GM18909 (cell line): Measurements from ENCODE around the gene ARHGAP22.

ENCODE experiments used
- ATAC-seq: cut with Tn5 transposase; IDR thresholded peaks from one replicate; pipeline ENCODE4 v1.9.1; 2021; ENCODE audit warnings: mild to moderate bottlenecking; ENCODE audit not compliant: unreplicated experiment, poor library complexity

Gene ARHGAP22

DNA sequence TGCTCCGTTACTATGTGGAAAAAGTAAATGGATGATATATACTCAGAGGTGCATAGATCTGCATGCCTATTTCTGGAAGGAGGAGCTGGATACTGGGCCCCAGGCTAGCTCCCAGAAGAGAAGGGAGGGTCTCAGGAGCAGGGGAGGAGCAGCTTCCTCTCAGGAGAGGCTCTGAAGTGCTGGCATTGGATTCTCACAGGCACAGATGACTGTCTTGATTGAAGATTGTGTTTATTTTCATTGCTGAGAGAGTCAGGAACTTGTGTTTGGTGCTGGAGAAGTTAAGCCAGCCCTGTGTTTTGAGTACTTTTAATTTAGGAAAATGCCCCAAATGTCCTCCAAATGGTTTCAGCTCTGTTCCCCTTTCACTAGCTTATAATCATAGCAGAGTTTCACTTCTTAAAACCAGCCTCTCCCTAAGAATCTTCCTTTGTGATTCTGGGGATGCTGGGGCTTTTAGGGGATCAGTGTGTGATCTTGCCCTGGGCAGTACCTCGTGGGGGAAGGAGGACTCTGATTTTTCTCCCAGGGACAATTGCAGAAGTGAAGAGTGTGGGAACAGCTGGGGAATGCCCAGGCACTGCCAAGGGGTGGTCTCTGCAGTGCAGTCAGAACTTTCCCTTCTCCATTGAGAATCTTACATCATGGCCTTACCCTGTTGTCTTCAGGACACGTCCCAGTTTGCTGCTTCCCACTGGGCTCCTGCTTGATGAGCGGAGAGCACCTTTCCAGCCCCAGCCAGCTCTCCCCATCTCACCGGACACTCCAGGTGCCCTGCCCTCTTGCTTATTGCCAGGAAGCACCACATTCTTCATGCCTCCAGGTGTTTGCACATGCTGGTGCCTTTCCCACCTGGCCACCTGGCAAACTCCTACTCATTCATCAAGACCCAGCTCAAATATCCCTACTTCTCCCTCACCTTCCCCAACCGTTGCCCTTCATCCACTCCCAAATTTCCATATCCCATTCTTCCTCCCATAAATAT lies 102.8 kb downstream of the ARHGAP22 start:
- no peak for ATAC-seq

DNA sequence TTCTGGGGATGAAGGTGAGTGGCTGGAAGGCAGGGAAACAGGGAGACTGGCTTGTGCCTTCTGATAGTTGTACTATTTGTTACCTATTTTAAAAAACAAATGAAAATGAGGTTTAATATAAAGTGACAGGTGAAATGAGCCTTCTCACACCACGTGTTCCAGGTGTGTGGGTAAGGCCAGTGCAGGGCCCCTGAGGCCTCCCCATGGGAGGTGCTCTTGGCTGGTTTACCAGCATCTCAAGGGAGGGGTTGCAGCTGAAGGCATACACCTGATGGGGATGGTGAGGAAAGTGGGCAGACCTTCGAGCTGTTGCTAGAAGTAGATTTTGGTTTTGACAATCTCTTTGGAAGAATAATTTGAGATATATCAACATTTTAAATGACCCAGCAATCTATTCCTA lies 103.6 kb downstream of the ARHGAP22 start:
- no peak for ATAC-seq

DNA sequence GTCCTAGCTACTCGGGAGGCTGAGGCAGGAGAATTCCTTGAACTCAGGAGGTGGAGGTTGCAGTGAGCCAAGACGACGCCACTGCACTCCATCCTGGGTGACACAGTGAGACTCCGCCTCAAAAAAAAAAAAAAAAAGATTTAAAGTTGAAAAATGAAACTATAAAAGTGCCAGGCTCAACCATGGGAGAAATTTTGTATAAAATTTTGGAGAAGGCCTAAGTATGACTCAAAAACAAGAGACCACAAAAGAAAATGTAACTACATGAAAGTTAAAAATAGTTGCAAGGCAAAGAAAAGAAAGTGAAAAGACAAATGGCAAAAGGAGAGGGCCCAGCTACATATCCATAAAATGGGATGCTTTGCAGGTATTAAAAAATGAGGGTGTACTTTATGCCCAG lies 104.1 kb downstream of the ARHGAP22 start:
- ATAC-seq, result no peak

DNA sequence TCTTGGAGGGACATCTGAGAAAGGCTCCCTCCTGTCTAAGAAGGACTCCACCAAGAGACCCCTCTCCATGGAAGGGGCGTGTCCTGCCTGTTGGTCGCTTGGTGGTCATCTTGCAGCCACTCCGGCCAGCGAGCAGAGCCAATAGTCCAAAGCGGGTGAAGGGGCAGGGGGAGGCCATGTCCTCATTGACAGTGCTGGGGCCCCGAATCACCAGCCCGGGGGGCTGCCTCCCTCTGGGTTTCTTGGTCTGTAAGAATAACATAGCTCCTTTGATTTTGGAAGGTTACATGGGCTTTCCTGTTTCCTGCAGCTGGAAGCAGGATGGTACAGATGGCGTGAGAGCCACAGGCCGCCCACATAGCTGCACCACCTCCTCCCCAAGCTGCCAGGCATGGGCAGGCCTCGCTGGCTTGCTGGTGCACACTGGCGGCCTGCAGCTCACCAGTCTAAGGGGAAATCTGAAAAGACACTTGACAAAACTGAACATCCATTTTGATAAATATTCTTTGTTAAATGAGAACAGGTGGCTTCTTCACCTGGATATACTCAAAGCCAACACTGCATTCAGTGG lies 105.8 kb downstream of the ARHGAP22 start:
- ATAC-seq, result no peak

DNA sequence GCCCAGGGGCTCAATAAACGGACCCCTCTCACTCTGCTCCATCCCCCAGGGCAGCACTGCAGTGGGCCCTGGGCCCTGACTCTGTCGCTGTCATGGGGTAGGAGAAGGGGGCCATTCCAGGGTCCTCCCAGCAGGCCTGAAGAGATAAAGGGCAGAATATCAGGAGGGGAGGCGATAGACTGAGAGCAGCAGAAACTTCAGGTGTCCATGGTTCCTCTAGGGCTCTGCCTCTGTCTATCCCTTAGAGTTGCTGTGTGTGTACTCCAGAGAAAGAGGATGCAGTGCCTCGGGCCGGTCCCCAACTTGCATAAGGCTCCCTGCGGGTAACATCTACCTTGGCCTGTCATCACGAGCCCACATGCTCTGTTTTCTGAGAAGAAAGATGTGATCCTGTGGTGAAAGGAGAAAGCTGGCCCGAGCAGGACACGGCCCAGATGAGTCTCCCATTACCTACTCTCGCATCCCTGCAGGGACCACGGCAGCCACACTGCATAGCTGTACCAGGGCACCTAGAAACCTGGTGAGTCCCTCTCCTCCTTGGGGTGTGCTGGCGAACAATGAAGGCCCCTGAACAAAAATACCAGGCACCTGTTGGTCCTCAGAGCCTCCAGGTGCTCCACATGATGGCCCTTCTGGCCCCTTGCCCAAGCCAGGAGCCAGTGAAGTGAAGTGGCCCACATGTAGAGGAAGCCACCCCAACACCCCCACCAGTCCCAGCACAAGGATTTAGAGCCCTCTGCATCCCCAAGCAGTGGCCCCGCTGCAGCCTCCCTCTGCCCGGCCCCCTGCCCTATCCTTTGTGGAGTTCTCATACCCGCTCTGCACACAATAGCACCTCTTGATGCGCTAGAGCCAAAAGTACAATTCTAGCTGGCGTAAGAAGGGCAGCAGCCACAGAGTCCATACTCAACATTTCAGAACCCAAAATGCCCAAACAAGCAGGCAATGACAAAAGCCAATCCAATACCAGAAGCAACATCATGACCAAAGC lies 106.8 kb downstream of the ARHGAP22 start:
- no peak for ATAC-seq

DNA sequence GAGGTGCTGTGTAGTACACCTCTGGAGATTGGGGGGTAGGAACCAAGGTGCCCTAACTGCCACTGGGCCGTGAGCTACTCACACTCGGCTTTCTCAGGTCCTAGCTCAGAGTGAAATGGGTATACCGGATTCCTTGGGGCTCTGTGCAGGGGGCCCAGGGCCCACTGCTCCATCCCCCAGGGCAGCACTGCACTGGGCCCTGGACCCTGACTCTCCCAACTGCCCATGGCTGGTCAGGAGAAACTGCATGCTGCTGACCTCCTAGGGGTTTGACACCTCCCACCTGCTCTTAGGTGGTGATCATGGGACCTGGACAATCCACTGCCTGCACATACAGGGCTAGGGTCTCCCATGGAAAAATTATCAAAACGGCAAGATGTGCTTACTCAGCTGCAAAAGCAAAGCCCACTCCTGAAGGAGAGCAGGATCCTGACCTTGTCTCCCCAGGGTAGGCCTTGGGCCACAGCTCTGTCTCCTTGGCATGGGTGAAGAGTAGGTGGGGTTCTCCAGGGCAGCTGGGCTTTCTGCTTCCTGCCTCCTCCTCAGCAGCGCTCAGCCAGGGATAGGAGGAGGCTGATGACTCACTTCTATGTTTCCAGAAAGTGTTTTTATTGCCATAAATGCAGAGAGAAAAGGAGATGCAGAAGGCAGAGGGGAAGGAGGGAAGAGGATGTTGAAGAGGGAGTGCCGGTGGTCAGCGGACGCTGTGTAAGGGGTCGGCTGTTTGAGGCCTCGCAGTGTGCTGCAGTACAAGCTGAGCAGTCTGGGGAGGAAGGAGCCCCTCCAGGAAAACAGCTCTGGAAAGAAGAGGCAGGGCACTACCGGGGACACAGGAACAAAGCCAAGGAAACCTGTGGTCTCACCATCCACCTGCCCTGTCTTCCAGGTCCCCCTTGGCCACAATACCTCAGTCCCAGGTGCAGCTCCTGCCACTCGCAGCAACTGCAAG lies 107.8 kb downstream of the ARHGAP22 start:
- no peak for ATAC-seq

DNA sequence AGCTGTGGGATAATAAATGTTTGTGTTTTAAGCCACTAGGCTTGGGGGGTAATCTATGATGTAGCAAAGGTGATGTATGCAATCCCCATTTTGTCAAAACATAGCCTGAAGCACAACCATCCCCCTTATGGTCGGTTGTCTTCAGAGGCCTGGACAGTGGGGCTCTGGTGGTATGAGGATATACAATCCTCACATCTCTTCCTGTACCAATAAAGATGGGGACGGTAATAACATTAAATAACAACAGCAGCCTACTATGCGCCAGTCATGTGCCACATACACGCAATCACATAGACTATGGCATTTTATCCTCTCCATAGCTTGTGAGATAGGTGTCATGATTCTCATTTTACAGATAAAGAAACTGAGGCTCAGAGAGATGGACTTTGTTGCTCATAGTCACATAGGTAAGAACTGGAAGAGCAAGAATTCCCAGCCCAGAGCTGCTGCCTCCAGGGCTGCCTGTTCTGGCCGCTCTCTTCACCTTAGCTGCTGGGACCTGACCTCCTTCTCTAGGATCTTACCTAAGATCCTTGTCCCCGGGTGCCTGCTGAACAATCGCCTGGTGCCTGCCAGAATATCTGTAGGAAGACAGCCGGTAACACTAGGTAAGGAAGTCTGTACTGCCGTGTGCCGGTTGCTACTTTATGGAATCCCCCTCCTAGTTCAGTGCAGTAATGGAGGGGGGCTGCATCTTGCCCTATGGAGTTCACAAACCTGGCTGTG lies 108.6 kb downstream of the ARHGAP22 start:
- no peak for ATAC-seq

DNA sequence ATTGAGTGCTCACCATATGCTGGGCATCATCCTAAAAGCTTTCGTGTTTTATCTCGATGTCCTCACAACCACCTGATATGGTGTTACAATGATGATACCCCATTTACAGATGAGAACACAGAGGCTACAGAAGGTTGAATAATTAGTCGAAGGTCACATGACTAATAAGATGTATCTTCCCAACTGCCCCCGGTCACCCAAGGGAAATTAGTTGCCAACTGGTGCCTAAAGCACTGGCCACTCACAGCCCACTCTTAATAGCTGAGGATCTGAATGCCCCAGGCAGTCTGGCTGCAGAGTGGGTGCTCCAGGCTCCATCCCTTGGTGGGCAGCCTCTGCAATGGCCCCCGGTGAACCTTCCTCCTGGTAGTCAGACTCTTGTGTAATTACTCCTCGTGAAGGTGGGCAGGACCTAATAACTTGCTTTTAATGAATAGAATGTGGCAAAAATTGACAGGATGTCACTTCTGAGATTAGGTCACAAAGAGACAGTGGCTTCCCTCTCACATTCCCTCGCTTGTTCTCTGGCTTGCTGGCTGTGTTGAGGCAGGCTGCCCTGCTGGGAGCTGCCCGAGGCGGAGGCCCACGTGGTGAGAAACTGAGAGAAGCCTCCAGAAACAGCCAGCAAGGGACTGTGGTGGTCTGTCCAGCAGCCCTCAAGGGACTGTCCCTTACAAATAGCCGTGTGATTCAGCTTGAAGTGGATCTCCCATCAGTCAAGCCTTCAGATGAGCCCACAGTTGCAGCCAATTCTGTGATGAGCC lies 109.4 kb downstream of the ARHGAP22 start:
- ATAC-seq, result no peak

DNA sequence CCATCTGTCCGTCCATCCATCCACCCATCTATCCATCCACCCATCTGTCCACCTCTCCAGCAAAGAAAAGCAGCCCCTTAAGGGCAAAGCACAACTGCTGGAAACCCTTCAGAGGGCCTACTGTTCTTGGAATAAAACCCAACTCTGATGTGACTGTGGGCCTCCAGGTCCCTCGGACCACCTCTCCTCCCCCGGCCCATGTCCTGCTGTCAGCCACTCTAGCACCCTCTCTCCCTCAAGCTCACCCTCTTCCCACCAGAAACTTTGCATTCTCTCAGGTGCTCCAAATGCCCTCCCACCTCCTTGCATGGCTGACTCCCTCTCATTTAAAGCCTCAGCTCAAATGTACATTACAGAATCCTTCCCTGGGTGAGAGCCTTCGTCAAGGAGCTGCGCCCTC lies 110.3 kb downstream of the ARHGAP22 start:
- ATAC-seq, result no peak

DNA sequence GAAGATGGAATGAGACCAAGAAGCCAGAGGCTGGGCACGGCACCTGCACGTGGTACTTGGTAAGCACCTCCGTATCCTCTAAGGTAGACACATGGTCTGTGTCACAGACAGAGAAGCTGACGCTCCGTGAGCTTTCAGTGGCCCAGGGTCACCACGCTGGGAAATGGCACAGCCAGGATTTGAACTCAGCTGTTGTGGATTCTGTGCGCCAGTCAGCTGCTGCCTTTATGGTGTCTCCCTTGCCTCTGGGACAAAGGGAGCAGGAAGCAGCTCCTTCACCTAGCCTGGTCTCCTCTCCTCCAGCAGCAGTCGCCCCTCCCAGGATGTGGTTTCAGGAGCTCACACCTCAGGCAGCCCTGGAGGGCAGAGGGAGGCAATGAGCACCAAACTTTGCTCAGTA lies 110.8 kb downstream of the ARHGAP22 start:
- no peak for ATAC-seq

DNA sequence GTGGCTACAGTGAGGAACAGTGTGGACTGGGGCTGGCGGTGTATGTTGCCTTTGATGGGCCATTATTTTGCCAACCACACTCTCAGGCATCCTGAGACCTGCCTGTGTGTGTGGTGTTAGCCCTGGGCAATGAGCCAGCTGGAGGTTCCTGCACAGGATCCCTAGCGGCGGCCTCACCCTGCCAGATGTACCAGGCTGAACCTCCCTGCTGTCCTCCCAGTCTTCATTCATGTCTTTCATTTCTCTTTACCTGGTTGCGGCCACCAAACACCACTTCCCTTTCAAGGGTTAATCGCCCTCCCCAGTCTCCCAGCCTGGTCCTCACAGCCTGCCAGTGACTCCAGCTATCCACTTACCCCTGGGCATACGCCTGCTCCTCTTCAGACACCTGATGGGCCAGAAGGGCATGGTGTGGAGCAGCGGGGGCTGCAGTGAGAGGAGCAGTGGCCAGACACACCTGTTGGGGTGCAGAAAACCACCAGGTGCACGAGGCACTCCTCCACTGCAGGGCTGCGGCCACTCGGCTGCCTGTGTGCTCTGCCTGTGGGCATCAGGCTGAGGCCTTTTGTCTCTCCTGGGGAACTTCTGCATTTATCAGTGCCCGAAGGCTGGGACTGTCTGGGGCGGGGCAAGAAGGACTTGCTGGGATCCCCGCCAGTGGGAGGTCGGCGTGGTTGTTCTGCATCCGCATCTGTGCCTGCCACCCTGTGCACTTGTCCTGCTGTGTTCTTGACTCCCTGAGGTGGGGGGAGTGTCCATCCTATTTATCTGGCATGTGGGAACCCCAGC lies 111.6 kb downstream of the ARHGAP22 start:
- no peak for ATAC-seq

DNA sequence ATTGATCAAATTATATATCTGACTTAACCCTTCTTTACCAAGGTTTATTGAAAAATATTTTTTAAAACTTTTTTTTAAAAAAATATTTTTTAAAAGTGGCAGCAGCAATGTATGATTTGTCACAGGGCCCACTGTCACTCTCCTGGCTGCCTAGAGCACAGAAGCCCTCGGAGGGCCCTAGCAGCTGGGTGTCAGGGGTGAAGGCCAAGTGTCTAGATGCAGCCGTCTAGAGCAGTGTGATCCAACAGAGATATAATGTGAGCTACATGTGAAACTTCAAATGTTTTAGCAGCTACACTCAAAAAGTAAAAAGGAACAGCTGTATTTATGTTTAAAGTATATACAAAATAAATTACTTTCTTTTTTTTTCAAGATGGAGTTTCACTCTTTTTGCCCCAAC lies 112.7 kb downstream of the ARHGAP22 start:
- ATAC-seq, result no peak

DNA sequence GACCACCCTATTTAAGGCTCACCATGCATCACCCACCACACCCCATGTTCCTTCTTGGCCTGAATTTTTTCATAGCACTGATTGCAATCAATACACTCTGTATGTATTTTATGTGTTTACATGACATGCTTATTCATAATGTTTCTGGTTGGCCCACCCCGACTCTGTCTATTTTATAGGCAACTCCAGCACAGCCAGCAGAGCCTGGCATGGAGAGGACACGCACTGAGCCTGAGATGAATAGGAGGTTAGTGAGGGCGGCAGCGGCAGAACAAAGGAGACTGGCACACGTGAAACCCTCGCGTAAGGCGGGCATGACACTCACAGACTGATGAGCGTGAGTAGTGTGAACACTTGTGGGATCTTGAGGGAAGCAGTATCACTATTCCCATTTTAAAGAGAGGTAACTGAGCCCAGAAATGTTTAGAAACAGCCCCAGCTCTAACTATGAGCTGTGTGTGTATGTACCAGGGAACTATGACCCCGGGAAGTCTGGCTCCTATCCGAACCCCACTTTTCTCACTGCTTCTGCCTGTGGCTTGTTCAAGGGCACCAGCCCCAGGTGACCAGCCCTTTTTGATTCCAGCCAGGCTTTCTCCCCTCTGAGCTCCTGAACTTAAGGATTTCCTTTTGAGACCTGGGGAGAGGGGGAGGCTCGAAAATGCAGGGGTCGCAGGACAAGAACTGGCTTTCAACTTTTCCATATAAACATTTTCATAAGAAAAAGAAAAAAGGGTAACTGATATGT lies 113.3 kb downstream of the ARHGAP22 start:
- no peak for ATAC-seq

DNA sequence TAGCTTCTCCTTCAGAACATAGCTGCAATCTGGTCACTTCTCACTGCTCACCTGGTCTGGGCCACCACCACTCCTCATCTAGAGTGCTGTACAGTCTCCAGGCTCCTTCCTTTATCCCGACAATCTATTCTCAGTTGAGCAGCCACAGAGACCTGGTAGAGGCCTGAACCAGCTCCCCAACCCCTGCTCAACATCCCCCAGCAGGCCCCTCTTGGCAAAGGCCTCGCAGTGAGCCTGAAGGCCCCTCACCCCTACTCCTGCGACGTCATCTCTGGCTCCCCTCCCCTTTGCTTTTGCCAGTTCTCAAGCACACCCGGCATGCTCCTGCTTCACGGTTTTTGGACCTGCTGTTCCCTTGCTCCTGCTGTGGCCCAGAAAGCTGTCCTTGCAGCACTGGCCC lies 113.9 kb downstream of the ARHGAP22 start:
- no peak for ATAC-seq

DNA sequence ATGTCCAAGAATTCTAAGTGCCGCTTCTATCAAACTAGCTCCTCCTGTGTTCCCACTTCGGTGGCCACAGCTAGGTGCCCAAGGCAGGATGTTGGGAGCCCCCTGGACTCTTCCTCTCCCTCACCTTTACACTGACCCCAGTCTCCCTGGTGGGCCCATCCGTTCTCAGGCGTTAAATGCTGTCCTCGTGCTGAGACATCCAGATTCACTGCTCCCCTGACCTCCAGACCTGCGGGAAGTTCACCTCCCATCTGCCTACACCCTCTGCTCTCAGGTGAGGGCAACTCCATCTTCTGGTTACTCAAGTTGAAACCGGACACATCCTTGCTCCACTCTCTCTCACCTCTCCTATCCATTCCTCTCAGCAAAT lies 114.3 kb downstream of the ARHGAP22 start:
- ATAC-seq, result no peak

DNA sequence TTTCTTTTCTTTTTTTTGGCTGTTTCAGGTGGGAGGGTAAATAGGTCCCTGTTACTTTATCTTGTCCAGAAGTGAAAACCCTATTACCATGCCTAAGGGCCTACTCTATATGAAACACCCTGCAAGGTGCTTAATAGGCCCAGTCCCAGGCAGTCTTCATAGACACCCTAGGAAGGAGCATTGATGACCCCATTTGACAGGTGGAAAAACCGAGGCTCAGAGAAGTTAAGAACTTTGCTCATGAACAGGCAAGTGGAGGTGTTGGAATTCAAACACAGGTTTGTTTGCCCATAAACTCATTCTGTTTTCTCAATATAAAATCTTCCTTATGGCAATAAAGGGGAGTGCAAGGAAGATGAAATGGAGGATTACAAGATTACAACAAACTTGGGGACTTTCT lies 115.8 kb downstream of the ARHGAP22 start:
- no peak for ATAC-seq

DNA sequence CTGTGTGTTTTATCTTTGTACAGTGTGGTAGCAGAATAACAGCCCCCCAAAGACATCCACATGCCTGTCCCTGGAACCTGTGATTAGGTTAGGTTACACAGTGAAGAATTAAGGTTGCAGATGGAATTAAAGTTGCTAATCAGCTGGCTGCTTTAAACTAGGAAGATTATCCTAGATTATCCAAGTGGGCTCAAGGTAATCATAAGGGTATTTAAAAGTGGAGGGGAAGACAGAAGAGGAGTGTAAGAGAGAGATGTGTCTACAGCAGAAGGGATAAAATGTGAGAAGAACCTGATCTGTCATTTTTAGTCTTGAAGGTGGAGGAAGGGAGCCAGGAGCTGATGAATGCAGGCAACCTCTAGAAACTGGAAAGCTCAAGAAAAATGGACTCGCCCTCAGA lies 117.6 kb downstream of the ARHGAP22 start:
- ATAC-seq, result no peak
